A673 (cell line): Measurements from ENCODE around the gene MAP2K6.

Experiments
- CTCF ChIP-seq: fragments of 300-800, 200-600 bp; sonication (generic); conservative IDR thresholded peaks from 2 replicates; pipeline ENCODE4 v1.5.1; 2017; ENCODE audit warnings: low read depth, mild to moderate bottlenecking, antibody characterized with exemption, low read length, moderate library complexity, mixed read lengths
- EZH2 ChIP-seq: fragments of 200-600 bp; sonication (generic); IDR thresholded peaks from 2 replicates; pipeline ENCODE4 v1.6.1; 2017; ENCODE audit warnings: borderline replicate concordance, low read depth, mild to moderate bottlenecking, mixed read lengths, antibody characterized with exemption, low read length; ENCODE audit not compliant: poor library complexity, severe bottlenecking

GRCh38 chr17:69551212-69552010 lies 136.9 kb downstream of the MAP2K6 start:
- TF ChIP-seq CTCF: no peak
- TF ChIP-seq EZH2: no peak
